H9 (cell line): ENCODE measurements around the gene OR8J1. TPM values are rescaled to one million over a fixed set of nuclear protein-coding genes. Genes with fewer than 3 reads are reported as not detected.

ENCODE experiments used
- DNase-seq: peaks from one replicate; pipeline ENCODE4 v3.0.0-alpha.2; 2017
- H2AFZ ChIP-seq: one replicate; pipeline ENCODE4 v1.6.1; 2013; ENCODE audit warnings: mild to moderate bottlenecking, low read length, control low read depth, moderate library complexity
- H2AK5ac ChIP-seq: 2 replicates; pipeline ENCODE4 v1.6.1; 2013; ENCODE audit warnings: low read length, control low read depth, mixed read lengths; ENCODE audit not compliant: insufficient read length
- H2BK120ac ChIP-seq: one replicate; pipeline ENCODE4 v1.6.1; 2013; ENCODE audit warnings: low read depth, mild to moderate bottlenecking, low read length, control low read depth, inconsistent platforms; ENCODE audit not compliant: poor library complexity, severe bottlenecking
- H2BK12ac ChIP-seq: 2 replicates; pipeline ENCODE4 v1.6.1; 2013; ENCODE audit warnings: low read length, control low read depth, mixed read lengths, low read depth; ENCODE audit not compliant: insufficient read length
- H2BK15ac ChIP-seq: 2 replicates; pipeline ENCODE4 v1.6.1; 2013; ENCODE audit warnings: low read depth, low read length, control low read depth
- H2BK20ac ChIP-seq: one replicate; pipeline ENCODE4 v1.6.1; 2013; ENCODE audit warnings: low read depth, mild to moderate bottlenecking, low read length, control low read depth, inconsistent platforms; ENCODE audit not compliant: poor library complexity, severe bottlenecking
- H2BK5ac ChIP-seq: 2 replicates; pipeline ENCODE4 v1.6.1; 2013; ENCODE audit warnings: low read length, control low read depth, mixed read lengths; ENCODE audit not compliant: insufficient read length
- H3K14ac ChIP-seq: 2 replicates; pipeline ENCODE4 v1.6.1; 2013; ENCODE audit warnings: low read length, control low read depth; ENCODE audit not compliant: insufficient read depth
- H3K18ac ChIP-seq: 2 replicates; pipeline ENCODE4 v1.6.1; 2013; ENCODE audit warnings: low read depth, mild to moderate bottlenecking, mixed read lengths, low read length, control low read depth; ENCODE audit not compliant: insufficient read length
- H3K23ac ChIP-seq: 2 replicates; pipeline ENCODE4 v1.6.1; 2013; ENCODE audit warnings: low read length, control low read depth, mixed read lengths, low read depth; ENCODE audit not compliant: insufficient read length
- H3K23me2 ChIP-seq: 2 replicates; pipeline ENCODE4 v1.6.1; 2013; ENCODE audit warnings: low read depth, mild to moderate bottlenecking, mixed read lengths, low read length, control low read depth; ENCODE audit not compliant: insufficient read length, poor library complexity, severe bottlenecking
- H3K27ac ChIP-seq: 2 replicates; pipeline ENCODE4 v1.5.1; 2013; ENCODE audit warnings: low read length, control low read depth, mixed read lengths, low read depth; ENCODE audit not compliant: insufficient read length
- H3K27me3 ChIP-seq: 2 replicates; pipeline ENCODE4 v1.6.1; 2013; ENCODE audit warnings: low read length, control low read depth, inconsistent platforms; ENCODE audit not compliant: insufficient read depth
- H3K4ac ChIP-seq: 2 replicates; pipeline ENCODE4 v1.6.1; 2013; ENCODE audit warnings: low read depth, mild to moderate bottlenecking, control low read depth, inconsistent platforms, low read length, moderate library complexity
- H3K4me1 ChIP-seq: 2 replicates; pipeline ENCODE4 v1.6.1; 2013; ENCODE audit warnings: low read length, control low read depth, inconsistent platforms; ENCODE audit not compliant: insufficient read depth
- H3K4me2 ChIP-seq: 2 replicates; pipeline ENCODE4 v1.6.1; 2013; ENCODE audit warnings: low read length, control low read depth, mixed read lengths; ENCODE audit not compliant: insufficient read length, insufficient read depth
- H3K56ac ChIP-seq: 2 replicates; pipeline ENCODE4 v1.6.1; 2013; ENCODE audit warnings: low read depth, mild to moderate bottlenecking, mixed read lengths, low read length, control low read depth; ENCODE audit not compliant: insufficient read length
- H3K79me1 ChIP-seq: 2 replicates; pipeline ENCODE4 v1.6.1; 2013; ENCODE audit warnings: low read depth, mild to moderate bottlenecking, moderate library complexity, low read length, control low read depth, inconsistent platforms; ENCODE audit not compliant: insufficient read depth, poor library complexity, severe bottlenecking
- H3K79me2 ChIP-seq: 2 replicates; pipeline ENCODE4 v1.6.1; 2013; ENCODE audit warnings: low read length, control low read depth, inconsistent platforms; ENCODE audit not compliant: insufficient read depth
- H3K9ac ChIP-seq: 2 replicates; pipeline ENCODE4 v1.6.1; 2013; ENCODE audit warnings: low read length, control low read depth, mixed read lengths; ENCODE audit not compliant: insufficient read length; ENCODE audit errors: extremely low read depth
- H3K9me3 ChIP-seq: one replicate; pipeline ENCODE4 v1.6.1; 2013; ENCODE audit warnings: low read depth, low read length, inconsistent platforms; ENCODE audit not compliant: control insufficient read depth
- H3T11ph ChIP-seq: one replicate; pipeline ENCODE4 v1.6.1; 2013; ENCODE audit warnings: mild to moderate bottlenecking, low read length, control low read depth, inconsistent platforms
- H4K20me1 ChIP-seq: one replicate; pipeline ENCODE4 v1.6.1; 2013; ENCODE audit not compliant: control insufficient read depth, insufficient read length, insufficient read depth
- H4K5ac ChIP-seq: 2 replicates; pipeline ENCODE4 v1.6.1; 2013; ENCODE audit warnings: low read depth, mild to moderate bottlenecking, mixed read lengths, low read length, control low read depth; ENCODE audit not compliant: insufficient read length
- H4K8ac ChIP-seq: replicated peaks from 2 replicates; pipeline ENCODE4 v1.6.1; 2013; ENCODE audit warnings: low read length, control low read depth, mixed read lengths, low read depth; ENCODE audit not compliant: insufficient read length
- H4K91ac ChIP-seq: 2 replicates; pipeline ENCODE4 v1.6.1; 2013; ENCODE audit warnings: low read depth, mild to moderate bottlenecking, moderate library complexity, mixed read lengths, low read length, control low read depth; ENCODE audit not compliant: insufficient read length
- H3K27ac Mint-ChIP-seq, 3 experiments: 2 replicates in 2 of 3; 3 replicates in 1 of 3; pipeline ENCODE4 v1.8.0; 2020 to 2021; ENCODE audit warnings: mixed read lengths in 3 of 3, mild to moderate bottlenecking in 1 of 3, moderate library complexity in 1 of 3
- H3K27me3 Mint-ChIP-seq: 2 replicates; pipeline ENCODE4 v1.8.0; 2021; ENCODE audit warnings: low read depth, mild to moderate bottlenecking, moderate library complexity, mixed read lengths
- H3K36me3 Mint-ChIP-seq, 3 experiments: 2 replicates in 2 of 3; 3 replicates in 1 of 3; pipeline ENCODE4 v1.8.0; 2020 to 2021; ENCODE audit warnings: low read depth in 3 of 3, mixed read lengths in 3 of 3; ENCODE audit not compliant: insufficient read depth in 1 of 3
- H3K4me1 Mint-ChIP-seq, 2 experiments: 2 replicates each; pipeline ENCODE4 v1.8.0; 2020; ENCODE audit warnings: mixed read lengths in 2 of 2
- H3K4me3 Mint-ChIP-seq, 2 experiments: 2 replicates in 1 of 2; 3 replicates in 1 of 2; pipeline ENCODE4 v1.8.0; 2020 to 2021; ENCODE audit warnings: mild to moderate bottlenecking in 2 of 2, mixed read lengths in 2 of 2, moderate library complexity in 1 of 2
- H3K9me3 Mint-ChIP-seq, 2 experiments: 2 replicates in 1 of 2; 3 replicates in 1 of 2; pipeline ENCODE4 v1.8.0; 2020; ENCODE audit warnings: mild to moderate bottlenecking in 2 of 2, mixed read lengths in 2 of 2, moderate library complexity in 1 of 2
- WGBS: extraction: QIAGEN DNeasy Blood & Tissue Kit; methylation state at CpG from one replicate; pipeline ENCODE4 v1.1.7; 2013; ENCODE audit warnings: missing lambda C conversion rate, low lambda C conversion rate, mixed read lengths; ENCODE audit not compliant: insufficient read length; ENCODE audit errors: extremely low coverage; 5-methylcytosine and 5-hydroxymethylcytosine counted together
- total RNA-seq: library from RNA; stranded (reverse); gene quantifications from 2 replicates; pipeline ENCODE4 v1.2.1, GENCODE V29; 2021
- TF ChIP-seq, protein P1 (sequence below): fragments of 200-600 bp; sonication (generic); conservative IDR thresholded peaks from 3 replicates; pipeline ENCODE4 v1.8.0; 2021; ENCODE audit warnings: antibody characterized with exemption, mild to moderate bottlenecking

OR8J1 gene
- total RNA-seq, 1 experiment from 2014 or later = not detected

DNA sequence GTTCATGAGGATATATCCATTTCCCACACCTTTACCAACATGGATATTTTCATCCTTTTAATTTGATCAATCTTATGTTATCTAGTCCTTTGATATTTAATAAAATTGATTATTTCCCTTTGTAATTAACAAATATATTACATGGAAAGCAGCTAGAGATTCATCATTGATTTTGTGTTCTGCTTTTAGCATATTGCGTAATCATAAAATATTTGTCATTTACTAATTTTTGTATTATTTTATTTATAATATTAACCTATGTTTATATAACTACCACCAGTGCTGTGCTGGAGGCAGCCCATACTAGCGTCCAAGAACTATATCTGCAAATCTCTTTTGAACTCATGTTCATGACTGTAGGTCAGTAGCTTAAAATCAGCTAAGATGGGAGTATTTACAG is 26.0 kb downstream of the OR8J1 start:
- Histone ChIP-seq H3T11ph (no peak overlapping the region), H2BK12ac (no peak overlapping the region), H3K79me2 (no peaks in the 10 kb centered on the region), H4K8ac (no peak overlapping the region), H2BK5ac (no peak overlapping the region), H3K4me1 (no peaks in the 10 kb centered on the region), H3K9me3 (peaks cover 15% of the 10 kb centered on the region), H3K9ac (no peak overlapping the region), H3K4me2 (no peak overlapping the region), H4K5ac (no peak overlapping the region), H3K56ac (no peak overlapping the region), H3K23ac (no peak overlapping the region), H2BK120ac (no peak overlapping the region), H4K20me1 (no peaks in the 10 kb centered on the region), H3K4ac (no peak overlapping the region), H2AK5ac (no peak overlapping the region), H2BK15ac (no peak overlapping the region), H2AFZ (no peak overlapping the region), H4K91ac (no peak overlapping the region), H3K79me1 (no peaks in the 10 kb centered on the region), H3K14ac (no peak overlapping the region), H3K18ac (no peak overlapping the region), H3K27me3 (no peaks in the 10 kb centered on the region), H3K27ac (no peak overlapping the region), H2BK20ac (no peak overlapping the region), H3K23me2 (no peaks in the 10 kb centered on the region)
- no CpG with 5 or more reads among the region's 2 CpGs for WGBS
- H3K4me1 Mint-ChIP-seq = no peaks in the 10 kb centered on the region
- TF ChIP-seq, protein P1, sequence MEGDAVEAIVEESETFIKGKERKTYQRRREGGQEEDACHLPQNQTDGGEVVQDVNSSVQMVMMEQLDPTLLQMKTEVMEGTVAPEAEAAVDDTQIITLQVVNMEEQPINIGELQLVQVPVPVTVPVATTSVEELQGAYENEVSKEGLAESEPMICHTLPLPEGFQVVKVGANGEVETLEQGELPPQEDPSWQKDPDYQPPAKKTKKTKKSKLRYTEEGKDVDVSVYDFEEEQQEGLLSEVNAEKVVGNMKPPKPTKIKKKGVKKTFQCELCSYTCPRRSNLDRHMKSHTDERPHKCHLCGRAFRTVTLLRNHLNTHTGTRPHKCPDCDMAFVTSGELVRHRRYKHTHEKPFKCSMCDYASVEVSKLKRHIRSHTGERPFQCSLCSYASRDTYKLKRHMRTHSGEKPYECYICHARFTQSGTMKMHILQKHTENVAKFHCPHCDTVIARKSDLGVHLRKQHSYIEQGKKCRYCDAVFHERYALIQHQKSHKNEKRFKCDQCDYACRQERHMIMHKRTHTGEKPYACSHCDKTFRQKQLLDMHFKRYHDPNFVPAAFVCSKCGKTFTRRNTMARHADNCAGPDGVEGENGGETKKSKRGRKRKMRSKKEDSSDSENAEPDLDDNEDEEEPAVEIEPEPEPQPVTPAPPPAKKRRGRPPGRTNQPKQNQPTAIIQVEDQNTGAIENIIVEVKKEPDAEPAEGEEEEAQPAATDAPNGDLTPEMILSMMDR = no peak
- no peak for DNase-seq
- peaks cover 0 to 1% of the 10 kb centered on the region in 2 experiments; a peak in 1 of 5 replicates for H3K9me3 Mint-ChIP-seq
- no peak overlapping the region for H3K4me3 Mint-ChIP-seq
- no peaks in the 10 kb centered on the region; a peak in 1 of 7 replicates for H3K36me3 Mint-ChIP-seq
- no peaks in the 10 kb centered on the region for H3K27me3 Mint-ChIP-seq
- no peak overlapping the region for H3K27ac Mint-ChIP-seq
